Skin epidermis (tissue), 12 donors: ENCODE measurements around the gene BICD1.
A peak's percentile ranks its signal among the peaks of the same experiment; 100 is the strongest.

Experiments used
- H3K27ac ChIP-seq, 21 experiments: fragments of 200-600 bp; sonication (generic) in 11 of 21; one replicate each; pipeline ENCODE4 v1.5.0; 2020; ENCODE audit warnings: mild to moderate bottlenecking in 3 of 21, inconsistent platforms in 2 of 21, moderate library complexity in 2 of 21
- H3K4me3 ChIP-seq, 7 experiments: fragments of 200-600 bp; sonication (generic) in 2 of 7; one replicate each; pipeline ENCODE4 v1.5.0; 2020; ENCODE audit warnings: inconsistent platforms in 2 of 7, mild to moderate bottlenecking in 2 of 7, moderate library complexity in 1 of 7

BICD1 gene

GRCh38 chr12:32100361-32100760, 6.3 kb upstream of the BICD1 start:
- no peak overlapping the region for H3K4me3 ChIP-seq
- H3K27ac ChIP-seq = no peak overlapping the region

DNA sequence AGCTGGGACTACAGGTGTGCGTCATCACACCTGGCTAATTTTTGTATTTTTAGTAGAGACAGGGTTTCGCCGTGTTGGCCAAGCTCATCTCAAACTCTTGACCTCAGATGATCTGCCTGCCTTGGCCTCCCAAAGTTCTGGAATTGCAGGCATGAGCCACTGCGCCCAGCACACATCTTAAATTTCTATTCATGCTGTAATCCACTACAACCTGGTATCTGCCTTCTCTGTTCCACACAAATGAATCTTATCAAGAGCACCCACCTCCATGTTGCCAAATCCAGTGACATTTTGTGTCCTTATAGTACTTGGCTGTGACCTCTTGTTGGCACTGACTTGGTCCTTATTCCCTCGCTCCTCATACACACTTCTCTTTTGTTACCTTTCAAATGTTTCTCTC, 5.8 kb upstream of the BICD1 start:
- Histone ChIP-seq H3K27ac (no peak overlapping the region), H3K4me3 (no peak overlapping the region)

DNA sequence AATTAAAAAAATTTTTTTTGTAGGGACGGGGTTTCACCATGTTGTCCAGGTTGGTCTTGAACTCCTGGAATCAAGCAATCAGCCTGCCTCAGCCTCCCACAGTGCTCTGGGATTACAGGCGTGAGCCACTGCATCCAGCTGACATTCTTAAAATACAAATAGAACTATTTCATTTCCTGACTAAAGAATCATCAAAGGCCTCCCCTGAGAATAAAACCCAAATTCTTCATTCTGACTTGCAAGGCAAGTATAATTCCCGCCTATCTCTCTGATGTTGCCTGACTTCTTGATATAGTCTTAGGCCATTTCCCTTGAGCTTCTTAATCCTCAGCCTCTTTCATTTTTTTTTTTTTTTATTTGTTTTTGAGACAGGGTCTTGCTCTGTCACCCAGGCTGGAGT, 4.4 kb upstream of the BICD1 start:
- Histone ChIP-seq H3K4me3 (no peak overlapping the region), H3K27ac (no peak overlapping the region)

GRCh38 chr12:32104572-32105355, 1.9 kb upstream of the BICD1 start:
- peak overlapping the region in 1 of 21 experiments; percentile 89 for H3K27ac ChIP-seq
- no peak overlapping the region for H3K4me3 ChIP-seq

DNA sequence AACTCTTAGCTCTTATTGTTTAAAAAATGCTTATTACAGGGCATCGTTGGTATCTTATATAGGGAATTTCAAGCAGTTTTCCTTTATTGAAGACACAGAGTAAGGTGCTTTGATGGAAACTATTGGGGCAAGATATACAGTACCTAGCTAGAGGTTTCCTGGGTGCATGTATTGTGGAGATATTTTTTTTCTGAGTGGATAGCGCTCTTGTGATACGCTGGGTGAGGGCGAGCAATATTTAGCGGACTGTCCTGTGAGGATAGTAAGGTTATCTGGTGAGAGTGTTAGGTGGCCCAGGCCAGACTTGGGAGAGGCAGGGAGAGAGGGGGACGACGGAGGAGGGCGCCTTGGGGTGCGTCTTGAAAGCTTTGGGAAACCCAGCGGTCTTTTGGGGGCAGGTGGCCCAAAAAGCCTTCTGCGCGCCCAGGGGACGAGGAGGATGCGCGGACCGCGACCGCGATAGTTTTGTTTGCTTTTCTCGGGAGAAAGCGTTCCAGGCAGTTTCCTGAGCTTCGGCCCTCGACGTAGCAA, 596 bp upstream of the BICD1 start:
- peak overlapping the region; percentile 80 to 95 (median 81) for H3K4me3 ChIP-seq
- H3K27ac ChIP-seq = peak overlapping the region in 19 of 21 experiments; percentile 23 to 89 (median 82)

DNA sequence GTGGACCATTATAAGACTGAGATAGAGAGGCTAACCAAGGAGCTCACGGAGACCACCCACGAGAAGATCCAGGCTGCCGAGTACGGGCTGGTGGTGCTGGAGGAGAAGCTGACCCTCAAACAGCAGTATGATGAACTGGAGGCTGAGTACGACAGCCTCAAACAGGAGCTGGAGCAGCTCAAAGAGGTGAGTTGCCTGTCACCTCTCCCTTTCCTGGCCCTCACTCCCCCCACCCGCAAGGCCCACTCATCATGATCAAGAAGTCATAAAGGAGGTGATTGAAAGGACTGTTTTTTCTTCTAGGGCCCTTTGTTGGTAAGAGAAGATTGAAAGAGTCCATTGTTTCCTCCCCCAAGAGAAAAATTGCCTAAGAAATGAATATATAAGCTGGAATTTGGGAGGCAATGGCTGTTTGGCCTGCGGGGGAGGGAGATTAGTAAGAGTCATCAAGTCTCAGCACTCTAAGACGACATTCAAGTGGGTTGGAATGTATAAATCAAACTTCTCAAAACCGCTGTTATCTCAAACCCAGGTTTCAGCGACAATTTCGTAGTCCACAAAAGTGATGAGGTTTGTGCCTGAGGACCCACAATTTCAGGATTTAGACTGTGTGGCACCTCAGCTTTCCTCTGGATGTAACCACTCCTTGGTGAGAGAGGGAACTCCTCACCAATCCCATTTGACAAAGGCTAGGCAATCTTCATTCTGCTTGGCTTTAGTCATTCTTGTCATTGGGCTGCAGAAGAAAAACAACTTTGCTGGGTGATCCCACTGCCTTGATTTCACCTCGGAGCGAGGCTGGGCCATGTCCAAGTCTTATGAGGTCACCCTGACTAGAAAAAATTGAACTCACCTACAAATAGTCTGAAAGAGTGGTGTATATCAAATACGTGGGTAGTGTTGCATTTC, 966 bp downstream of the BICD1 start:
- H3K4me3 ChIP-seq = peak overlapping the region; percentile 80 to 95 (median 81)
- H3K27ac ChIP-seq = peak overlapping the region in 20 of 21 experiments; percentile 39 to 89 (median 80)

GRCh38 chr12:32108787-32109186, 2.1 kb downstream of the BICD1 start:
- Histone ChIP-seq H3K4me3 (no peak overlapping the region), H3K27ac (no peak overlapping the region)

DNA sequence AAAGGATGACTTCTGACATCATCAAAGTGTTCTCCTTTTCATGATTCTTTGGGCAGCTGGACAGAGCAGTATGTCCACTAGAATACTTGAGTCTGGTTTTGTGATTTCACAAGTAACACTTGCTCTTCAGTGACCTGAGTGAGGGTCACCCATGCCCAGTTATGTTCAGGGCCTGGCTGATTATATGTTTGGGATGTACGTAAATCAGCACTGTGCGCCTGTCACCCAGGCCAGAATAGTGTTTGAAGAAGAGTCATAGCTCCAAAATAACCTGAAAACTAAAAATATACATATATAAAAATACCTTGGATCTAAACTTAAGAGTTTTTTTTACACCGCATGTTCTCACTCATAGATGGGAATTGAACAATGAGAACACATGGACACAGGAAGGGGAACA, 3.8 kb downstream of the BICD1 start:
- Histone ChIP-seq H3K27ac (no peak overlapping the region), H3K4me3 (no peak overlapping the region)

- no peak overlapping the region for H3K27ac ChIP-seq
- H3K4me3 ChIP-seq = no peak overlapping the region
Observed at GRCh38 chr12:32110942-32111341, 4.3 kb downstream of the BICD1 start.

GRCh38 chr12:32115404-32116104, 8.9 kb downstream of the BICD1 start:
- Histone ChIP-seq H3K27ac (peak overlapping the region in 2 of 21 experiments; percentile 31 to 44), H3K4me3 (no peak overlapping the region)

- H3K27ac ChIP-seq = no peak overlapping the region
Observed at GRCh38 chr12:32116897-32117296, 10.2 kb downstream of the BICD1 start.

GRCh38 chr12:32117316-32117715, 10.7 kb downstream of the BICD1 start:
- Histone ChIP-seq H3K27ac (no peak overlapping the region), H3K4me3 (no peak overlapping the region)

More at GRCh38 chr12:32116897-32117296, 10.2 kb downstream of the BICD1 start:
- no peak overlapping the region for H3K4me3 ChIP-seq

DNA sequence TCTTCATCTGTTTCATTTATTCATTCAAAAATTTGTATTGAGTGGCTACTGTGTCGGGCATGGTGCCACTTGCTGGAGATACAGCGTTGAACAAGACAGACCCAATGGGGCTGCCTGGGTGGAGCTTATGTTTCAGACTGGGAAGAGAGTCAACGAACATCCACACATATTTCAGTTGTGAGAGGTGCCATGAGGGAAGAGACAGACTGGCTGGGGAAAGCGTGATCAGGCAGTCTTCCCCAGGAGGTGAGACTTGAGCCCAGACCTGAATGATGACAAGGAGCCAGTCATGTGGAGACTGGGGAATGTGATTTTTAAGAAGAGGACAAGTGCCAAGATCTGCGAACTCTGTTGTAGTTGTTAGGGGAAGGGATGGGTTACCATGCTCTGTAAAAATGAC, 12.2 kb downstream of the BICD1 start:
- Histone ChIP-seq H3K27ac (no peak overlapping the region), H3K4me3 (no peak overlapping the region)

- no peak overlapping the region for H3K4me3 ChIP-seq
Observed at GRCh38 chr12:32120419-32120818, 13.8 kb downstream of the BICD1 start.

GRCh38 chr12:32124637-32125036, 18.0 kb downstream of the BICD1 start:
- H3K4me3 ChIP-seq = no peak overlapping the region
- H3K27ac ChIP-seq = no peak overlapping the region

More at GRCh38 chr12:32120419-32120818, 13.8 kb downstream of the BICD1 start:
- H3K27ac ChIP-seq = no peak overlapping the region

DNA sequence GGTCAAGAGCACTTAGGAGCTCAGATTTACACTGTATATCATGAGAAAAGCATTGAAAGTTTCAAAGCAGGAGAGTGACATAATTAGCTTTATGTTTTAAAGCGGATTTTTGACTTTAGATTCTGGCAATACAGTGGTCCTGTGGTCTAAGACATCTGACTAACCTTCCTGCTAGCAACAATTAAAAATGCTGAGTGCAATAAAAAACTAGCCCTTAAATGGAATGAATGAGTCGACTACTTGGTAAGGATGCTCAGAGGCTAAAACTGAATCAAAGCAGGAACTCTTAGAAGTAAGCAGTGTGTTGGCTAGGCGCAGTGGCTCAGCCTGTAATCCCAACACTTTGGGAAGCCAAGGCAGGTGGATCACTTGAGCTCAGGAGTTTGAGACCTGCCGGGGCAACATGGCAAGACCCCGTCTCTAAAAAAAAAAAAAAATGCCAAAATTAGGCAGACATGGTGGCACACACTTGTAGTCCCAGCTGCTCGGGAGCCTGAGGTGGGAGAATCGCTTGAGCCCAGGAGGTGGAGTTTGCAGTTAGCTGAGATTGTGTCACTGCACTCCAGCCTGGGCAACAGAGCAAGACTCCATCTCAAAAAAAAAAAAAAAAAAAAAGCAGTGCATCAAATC, 18.9 kb downstream of the BICD1 start:
- Histone ChIP-seq H3K27ac (no peak overlapping the region), H3K4me3 (no peak overlapping the region)

GRCh38 chr12:32126720-32127119, 20.1 kb downstream of the BICD1 start:
- Histone ChIP-seq H3K27ac (no peak overlapping the region), H3K4me3 (no peak overlapping the region)

DNA sequence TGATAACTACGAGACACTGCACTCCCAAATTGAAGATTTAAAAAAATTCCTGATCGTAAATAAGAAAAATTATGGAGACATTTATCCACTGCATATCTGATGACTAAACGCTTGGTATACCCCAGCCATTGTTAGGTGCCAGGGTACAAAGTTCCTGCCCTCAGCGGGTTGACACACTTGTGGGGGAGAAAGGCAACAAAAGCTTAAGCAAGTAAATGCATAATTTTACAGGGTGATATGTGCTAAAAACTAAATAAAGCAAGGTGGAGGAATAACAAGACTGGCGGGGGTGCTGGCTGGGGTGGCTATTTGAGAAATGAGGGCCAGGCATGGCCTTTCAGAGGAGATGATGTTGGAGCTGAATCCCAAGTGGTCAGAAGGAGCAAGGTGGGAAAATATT, 25.0 kb downstream of the BICD1 start:
- no peak overlapping the region for H3K4me3 ChIP-seq
- no peak overlapping the region for H3K27ac ChIP-seq

GRCh38 chr12:32134101-32134888, 27.6 kb downstream of the BICD1 start:
- H3K27ac ChIP-seq = peak overlapping the region in 2 of 21 experiments; percentile 0 to 38
- H3K4me3 ChIP-seq = no peak overlapping the region
